Body of pancreas (tissue), 4 donors: ENCODE results near the gene BRAT1. TPM values are rescaled to one million over a fixed set of nuclear protein-coding genes. Genes with fewer than 3 reads are reported as not detected.

Experiments used
- ATAC-seq: fragments of 150-250 bp; one replicate; pipeline ENCODE4 v1.9.1; 2016
- DNase-seq, 4 donors: peaks; one replicate each; pipeline ENCODE4 v3.0.0-alpha.2; 2019
- H3K27ac ChIP-seq, 4 donors: fragments of 200-600 bp; sonication (generic); 1 replicate in 3 of 4; 2 replicates in 1 of 4; pipeline versions ENCODE4 v1.5.1 to v1.6.1; 2016 to 2019; ENCODE audit warnings: mild to moderate bottlenecking in 1 of 4, mixed read lengths in 1 of 4, moderate library complexity in 1 of 4
- H3K27me3 ChIP-seq, 2 donors: fragments of 200-600 bp; sonication (generic); one replicate each; pipeline ENCODE4 v1.6.0; 2016; ENCODE audit warnings: mild to moderate bottlenecking in 1 of 2
- H3K36me3 ChIP-seq, 2 donors: fragments of 200-600 bp; sonication (generic); replicated peaks in 1 of 2; 2 replicates each; pipeline ENCODE4 v1.5.1; 2016; ENCODE audit warnings: low read depth in 2 of 2; ENCODE audit not compliant: insufficient read depth in 1 of 2
- H3K4me1 ChIP-seq: fragments of 200-600 bp; sonication (generic); one replicate; pipeline ENCODE4 v1.6.0; 2016
- H3K4me3 ChIP-seq, 2 donors: fragments of 200-600 bp; sonication (generic); 1 replicate in 1 of 2; 2 replicates in 1 of 2; pipeline ENCODE4 v1.5.1; 2016 to 2019
- H3K9me3 ChIP-seq, 3 donors: fragments of 200-600 bp; sonication (generic); 1 replicate in 2 of 3; 2 replicates in 1 of 3; pipeline ENCODE4 v1.5.1; 2016
- CTCF ChIP-seq, 7 experiments: fragments of 450-650 bp in 4 of 7; fragments of 200-600 bp in 3 of 7; sonication (generic) in 3 of 7; IDR thresholded peaks; one replicate each; pipeline ENCODE4 v1.5.1; 2016 to 2019; ENCODE audit warnings: antibody characterized with exemption in 7 of 7
- POLR2A ChIP-seq, 3 donors: fragments of 450-650 bp; IDR thresholded peaks; one replicate each; pipeline ENCODE4 v1.6.1; 2016; ENCODE audit warnings: antibody characterized with exemption in 3 of 3, mild to moderate bottlenecking in 2 of 3
- WGBS, 2 donors: methylation state at CpG; one replicate each; pipeline ENCODE4 v1.1.5; 2017; 5-methylcytosine and 5-hydroxymethylcytosine counted together
- intact Hi-C: fragments of 100-400 bp; cut with DNase I; formaldehyde crosslinking; loops from one replicate; pipeline ENCODE4 v1.15.1; 2023
- total RNA-seq, 2 donors: library from RNA; depleted of rRNA; stranded (reverse); fragments of >200 nt; gene quantifications; one replicate each; pipeline ENCODE4 v1.1.0, GENCODE V29; 2016

The BRAT1 gene
- total RNA-seq, 2 donors from 2014 or later = 36.6 to 46.8 TPM

- Histone ChIP-seq H3K4me3 (no peak overlapping the region), H3K9me3 (no peaks in the 10 kb centered on the region), H3K27me3 (no peaks in the 10 kb centered on the region), H3K4me1 (peaks cover 27% of the 10 kb centered on the region), H3K27ac (peak overlapping the region in 1 of 4 donors; percentile 58), H3K36me3 (no peaks in the 10 kb centered on the region)
- ATAC-seq = no peak
- DNase-seq = no peak
- TF ChIP-seq POLR2A (IDR thresholded peaks at IDR 0.05) = no peak
- TF ChIP-seq CTCF (IDR thresholded peaks at IDR 0.05) = no peak
- intact Hi-C loops = no loop called here
- WGBS, 2 donors = 80 to 86% methylated on average over 9 to 13 of the region's 13 CpGs
These were observed 45.1 kb downstream of the BRAT1 start for GRCh38 chr7:2510130-2510776.

- H3K27me3 ChIP-seq = no peaks in the 10 kb centered on the region
- WGBS, 2 donors = 74% methylated on average over 21 of the region's 23 CpGs; no CpG with 5 or more reads in 1 of the 2 donors
- peaks cover 27% of the 10 kb centered on the region for H3K4me1 ChIP-seq
- H3K4me3 ChIP-seq = no peak overlapping the region
- H3K27ac ChIP-seq = no peak overlapping the region
- DNase-seq (no peak), ATAC-seq (no peak)
- intact Hi-C loops = no loop called here
- H3K36me3 ChIP-seq = no peaks in the 10 kb centered on the region
- TF ChIP-seq CTCF (IDR thresholded peaks at IDR 0.05) = no peak
- TF ChIP-seq POLR2A (IDR thresholded peaks at IDR 0.05) = no peak
- no peaks in the 10 kb centered on the region for H3K9me3 ChIP-seq
These were observed 45.9 kb downstream of the BRAT1 start for GRCh38 chr7:2509298-2509906.

GRCh38 chr7:2508327-2509215, 46.8 kb downstream of the BRAT1 start:
- H3K36me3 ChIP-seq = no peaks in the 10 kb centered on the region
- TF ChIP-seq CTCF (IDR thresholded peaks at IDR 0.05) (no peak), POLR2A (IDR thresholded peaks at IDR 0.05) (no peak)
- H3K4me3 ChIP-seq = no peak overlapping the region
- DNase-seq = peak in 3 of 4 donors; percentile 38 to 55 (median 43)
- H3K9me3 ChIP-seq = no peaks in the 10 kb centered on the region
- ATAC-seq = peak; percentile 28
- peaks cover 27% of the 10 kb centered on the region for H3K4me1 ChIP-seq
- WGBS, 2 donors = 50 to 63% methylated on average over 9 to 43 of the region's 43 CpGs
- H3K27me3 ChIP-seq = no peaks in the 10 kb centered on the region
- peak overlapping the region in 2 of 4 donors; percentile 10 to 33 for H3K27ac ChIP-seq
- intact Hi-C loops = no loop called here

- 80 to 92% methylated on average over 1 to 6 of the region's 6 CpGs for WGBS, 2 donors
- H3K4me1 ChIP-seq = peaks cover 27% of the 10 kb centered on the region
- intact Hi-C loops = no loop called here
These were observed 47.4 kb downstream of the BRAT1 start for GRCh38 chr7:2507917-2508306.

More at GRCh38 chr7:2507917-2508306, 47.4 kb downstream of the BRAT1 start:
- H3K27me3 ChIP-seq = no peaks in the 10 kb centered on the region
- no peak overlapping the region for H3K27ac ChIP-seq
- H3K4me3 ChIP-seq = no peak overlapping the region
- H3K36me3 ChIP-seq = no peaks in the 10 kb centered on the region
- ATAC-seq (no peak), DNase-seq (no peak)
- no peak for TF ChIP-seq CTCF (IDR thresholded peaks at IDR 0.05)
- no peak for TF ChIP-seq POLR2A (IDR thresholded peaks at IDR 0.05)
- no peaks in the 10 kb centered on the region for H3K9me3 ChIP-seq
